Psoas muscle (tissue), 8 donors: ENCODE results near the gene FAM193B. TPM values are rescaled to one million over a fixed set of nuclear protein-coding genes. Genes with fewer than 3 reads are reported as not detected.

Experiments
- ATAC-seq, 4 donors: fragments of 200-7000 bp; cut with Tn5 transposase; one replicate each; pipeline ENCODE4 v1.9.1; 2020; ENCODE audit warnings: moderate library complexity in 3 of 4, mild to moderate bottlenecking in 2 of 4
- DNase-seq, 2 donors: peaks; one replicate each; pipeline ENCODE4 v3.0.0-alpha.2; 2020
- H3K27ac ChIP-seq: fragments of 200-600 bp; one replicate; pipeline ENCODE4 v1.8.0; 2022
- H3K27me3 ChIP-seq, 3 donors: fragments of 200-600 bp in 1 of 3; one replicate each; pipeline versions ENCODE4 v1.6.1 to v1.8.0; 2013 to 2022; ENCODE audit warnings: low read length in 2 of 3, mild to moderate bottlenecking in 2 of 3, moderate library complexity in 1 of 3; ENCODE audit not compliant: insufficient read depth in 3 of 3
- H3K36me3 ChIP-seq, 2 donors: fragments of 200-600 bp in 1 of 2; one replicate each; pipeline versions ENCODE4 v1.6.1 to v1.8.0; 2013 to 2022; ENCODE audit warnings: low read depth in 1 of 2, mild to moderate bottlenecking in 1 of 2, moderate library complexity in 1 of 2; ENCODE audit not compliant: insufficient read depth in 1 of 2
- H3K4me1 ChIP-seq: fragments of 200-600 bp; one replicate; pipeline ENCODE4 v1.8.0; 2022
- H3K4me3 ChIP-seq: fragments of 200-600 bp; one replicate; pipeline ENCODE4 v1.8.0; 2022; ENCODE audit warnings: mild to moderate bottlenecking
- H3K9me3 ChIP-seq: fragments of 200-600 bp; one replicate; pipeline ENCODE4 v1.8.0; 2022
- WGBS, 3 donors: extraction: QIAGEN DNeasy Blood & Tissue Kit; methylation state at CpG; one replicate each; pipeline versions ENCODE4 v1.1.6 to v1.1.7; 2013; 5-methylcytosine and 5-hydroxymethylcytosine counted together
- intact Hi-C, 2 donors: fragments of 100-400 bp; cut with DNase I; formaldehyde crosslinking; loops; one replicate each; pipeline versions ENCODE4 v1.11.0 to v1.14.2; 2022
- polyA plus RNA-seq, 3 donors: library from polyadenylated mRNA; stranded (reverse); fragments of 200-250 nt; gene quantifications; one replicate each; pipeline ENCODE4 v1.2.3, GENCODE V29; 2013
- total RNA-seq, 4 donors: library from RNA; stranded (reverse); fragmentation: NEBNext Ultra II Directional in 2 of 4; extraction: Animal tissue kit (Norgen Biotek cat#: 25700) in 2 of 4; gene quantifications; one replicate each; pipeline versions ENCODE4 v1.2.1 to v1.2.4, GENCODE V29; 2021 to 2023
- TF ChIP-seq, protein P1 (sequence below): fragments of 200-600 bp; IDR thresholded peaks from one replicate; pipeline ENCODE4 v1.8.0; 2022; ENCODE audit warnings: antibody characterized with exemption
- donor health status: healthy with polysubstance abuse.
- donor health status: DM: no; HTN: no; CAD: no; lungs with moderate emphysema.
- donor health status: Bipolar disorder and iron deficiency.
- donor health status: healthy.
- donor health status: DM: yes; HTN: yes; CAD: no.
- donor health status: DM: no; HTN: no; CAD: no.
- donor health status: DM: no; HTN: no; CAD: no.
- donor health status: DM: yes; HTN: yes; CAD: no.

The FAM193B gene
- total and polyA plus RNA-seq, 7 donors = 26.9 to 36.7 (median 28.4) TPM

- Histone ChIP-seq H3K27ac (no peak overlapping the region), H3K4me1 (no peaks in the 10 kb centered on the region), H3K36me3 (peaks cover 0 to 31% of the 10 kb centered on the region in 2 donors), H3K4me3 (no peak overlapping the region), H3K9me3 (no peaks in the 10 kb centered on the region), H3K27me3 (no peaks in the 10 kb centered on the region)
- 86 to 89% (median 88%) methylated on average over 9 of the region's 9 CpGs for WGBS, 3 donors
- TF ChIP-seq, protein P1, sequence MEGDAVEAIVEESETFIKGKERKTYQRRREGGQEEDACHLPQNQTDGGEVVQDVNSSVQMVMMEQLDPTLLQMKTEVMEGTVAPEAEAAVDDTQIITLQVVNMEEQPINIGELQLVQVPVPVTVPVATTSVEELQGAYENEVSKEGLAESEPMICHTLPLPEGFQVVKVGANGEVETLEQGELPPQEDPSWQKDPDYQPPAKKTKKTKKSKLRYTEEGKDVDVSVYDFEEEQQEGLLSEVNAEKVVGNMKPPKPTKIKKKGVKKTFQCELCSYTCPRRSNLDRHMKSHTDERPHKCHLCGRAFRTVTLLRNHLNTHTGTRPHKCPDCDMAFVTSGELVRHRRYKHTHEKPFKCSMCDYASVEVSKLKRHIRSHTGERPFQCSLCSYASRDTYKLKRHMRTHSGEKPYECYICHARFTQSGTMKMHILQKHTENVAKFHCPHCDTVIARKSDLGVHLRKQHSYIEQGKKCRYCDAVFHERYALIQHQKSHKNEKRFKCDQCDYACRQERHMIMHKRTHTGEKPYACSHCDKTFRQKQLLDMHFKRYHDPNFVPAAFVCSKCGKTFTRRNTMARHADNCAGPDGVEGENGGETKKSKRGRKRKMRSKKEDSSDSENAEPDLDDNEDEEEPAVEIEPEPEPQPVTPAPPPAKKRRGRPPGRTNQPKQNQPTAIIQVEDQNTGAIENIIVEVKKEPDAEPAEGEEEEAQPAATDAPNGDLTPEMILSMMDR = peak; percentile 5
- intact Hi-C loops = no loop called here
- DNase-seq (no peak), ATAC-seq (no peak)
These were observed 47.2 kb downstream of the FAM193B start for GRCh38 chr5:177507165-177507564.

GRCh38 chr5:177505075-177505474 lies 49.3 kb downstream of the FAM193B start:
- Histone ChIP-seq H3K36me3 (peaks cover 0 to 10% of the 10 kb centered on the region in 2 donors), H3K9me3 (no peaks in the 10 kb centered on the region), H3K4me1 (no peaks in the 10 kb centered on the region), H3K4me3 (no peak overlapping the region), H3K27me3 (no peaks in the 10 kb centered on the region), H3K27ac (no peak overlapping the region)
- DNase-seq (no peak), ATAC-seq (no peak)
- TF ChIP-seq, protein P1 = no peak
- 91 to 97% (median 93%) methylated on average over 4 of the region's 4 CpGs for WGBS, 3 donors
- intact Hi-C loops = no loop called here

DNA sequence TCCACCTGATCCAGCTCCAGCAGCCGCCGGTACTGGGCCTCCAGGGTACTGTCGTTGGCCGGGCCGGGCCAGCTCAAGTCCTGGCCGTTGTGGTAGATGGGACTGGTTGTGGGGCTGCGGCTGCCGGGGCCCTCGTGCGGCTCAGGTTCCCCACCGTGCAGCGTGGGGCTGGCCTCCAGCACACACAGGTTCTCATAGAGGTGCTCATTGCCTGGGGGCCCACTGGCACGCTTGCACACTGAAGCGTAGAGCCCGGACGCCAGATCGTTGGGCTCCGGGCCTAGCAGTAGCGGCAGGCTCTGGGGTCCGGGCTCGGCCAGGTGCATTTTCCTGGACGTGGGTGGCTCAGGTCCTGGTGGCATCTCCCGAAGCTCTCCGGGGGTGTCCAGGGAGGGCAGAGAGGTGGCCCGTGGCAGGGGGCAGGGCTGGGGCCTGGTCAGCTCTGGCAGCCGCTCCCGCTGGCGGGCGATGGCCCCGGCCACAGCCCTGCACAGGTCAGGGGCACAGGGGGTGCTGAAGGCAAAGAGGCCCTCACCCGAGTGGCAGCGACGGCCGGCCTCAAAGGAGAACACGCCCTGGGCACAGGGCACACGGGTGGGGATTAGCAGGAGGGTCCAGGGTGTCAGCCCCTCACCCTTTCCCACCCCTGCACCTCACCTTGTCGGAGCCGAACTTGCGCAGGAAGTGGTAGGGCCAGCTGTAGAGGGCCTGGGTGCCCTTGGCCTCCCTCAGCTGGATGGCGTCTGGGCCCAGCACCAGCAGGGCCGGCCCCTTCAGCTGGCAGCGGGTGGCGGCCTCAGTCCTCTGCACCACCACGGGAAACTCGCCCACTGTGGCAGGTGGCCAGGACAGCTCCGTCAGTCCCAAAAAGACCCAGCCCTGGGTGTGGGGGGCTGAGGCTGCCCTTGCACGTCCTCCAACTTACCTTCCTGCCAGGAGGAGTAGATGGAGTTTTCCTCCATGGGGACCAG lies 50.0 kb downstream of the FAM193B start:
- 88 to 89% (median 89%) methylated on average over 41 to 47 of the region's 47 CpGs for WGBS, 3 donors
- intact Hi-C loops = loop anchor here in 1 of 2 donors (5.0 kb wide), 2 partner anchors 97 to 112 kb away; partner anchors contain the start of gene F12

GRCh38 chr5:177503351-177504085 lies 50.8 kb downstream of the FAM193B start:
- Histone ChIP-seq H3K4me1 (no peaks in the 10 kb centered on the region), H3K27me3 (no peaks in the 10 kb centered on the region), H3K36me3 (peaks cover 0 to 8% of the 10 kb centered on the region in 2 donors), H3K9me3 (no peaks in the 10 kb centered on the region), H3K4me3 (no peak overlapping the region), H3K27ac (no peak overlapping the region)
- TF ChIP-seq, protein P1 = no peak
- intact Hi-C loops = loop anchor here in 1 of 2 donors (5.0 kb wide), 2 partner anchors 96 to 111 kb away; partner anchors contain the start of gene F12
- 87 to 90% (median 89%) methylated on average over 24 of the region's 24 CpGs for WGBS, 3 donors
- ATAC-seq = no peak
- no peak for DNase-seq

More for the DNA sequence above, 50.0 kb downstream of the FAM193B start:
- Histone ChIP-seq H3K36me3 (peaks cover 0 to 8% of the 10 kb centered on the region in 2 donors), H3K27me3 (no peaks in the 10 kb centered on the region), H3K9me3 (no peaks in the 10 kb centered on the region), H3K27ac (no peak overlapping the region), H3K4me1 (no peaks in the 10 kb centered on the region), H3K4me3 (no peak overlapping the region)
- ATAC-seq (no peak), DNase-seq (no peak)
- TF ChIP-seq, protein P1 = no peak
